Measurements from ENCODE around the gene CMIP.

CMIP gene

DNA sequence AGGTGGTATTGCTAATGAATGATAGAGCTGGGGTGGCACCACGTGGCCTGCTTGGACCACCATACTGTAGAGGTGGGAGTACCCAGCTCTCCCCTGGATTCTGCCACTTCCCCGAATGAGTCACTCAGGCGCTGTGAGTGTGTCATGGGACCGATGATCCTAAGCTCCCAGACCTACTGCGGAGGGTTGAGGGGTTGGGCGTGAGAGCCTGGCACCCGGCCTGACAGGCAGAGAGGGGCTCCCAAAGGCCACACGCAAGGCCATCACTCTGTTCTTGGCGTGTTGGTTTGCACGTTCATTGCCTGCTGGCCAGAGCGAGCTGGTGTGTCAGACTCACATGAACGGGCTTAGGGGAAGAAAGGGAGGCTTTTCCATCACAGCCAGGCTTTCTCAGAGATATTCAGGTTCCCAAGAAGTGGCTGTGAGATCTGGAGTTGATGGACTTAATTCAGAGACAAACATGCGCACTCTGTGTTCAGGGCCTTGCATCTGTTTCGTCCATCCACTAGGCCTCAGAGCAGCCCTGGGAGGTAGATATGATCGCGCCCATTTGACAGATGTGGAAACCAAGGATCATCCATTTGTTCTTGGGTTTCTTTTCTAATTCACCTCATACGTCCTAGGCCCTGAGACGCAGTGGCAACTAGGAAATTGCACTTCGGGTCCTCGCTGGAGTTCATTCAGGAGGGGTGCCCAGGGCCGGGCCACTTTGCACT is 41.4 kb downstream of the CMIP start:
- H3K4me2 ChIP-seq (ENCODE audit: low read depth, low read length, poor library complexity, severe bottlenecking): no peak overlapping the region
- no peaks in the 10 kb centered on the region; the same call in 1 of the 2 replicates for H4K20me1 ChIP-seq (ENCODE audit: low read depth, low read length)
- peaks cover 7% of the 10 kb centered on the region for H3F3A ChIP-seq (ENCODE audit: insufficient read depth)
- no peak overlapping the region for H2AFZ ChIP-seq (ENCODE audit: low read depth, low read length, severe bottlenecking)
- no peaks in the 10 kb centered on the region for H3K9me3 ChIP-seq (ENCODE audit: insufficient read depth, low read length)
- H3K36me3 ChIP-seq (ENCODE audit: low read length): no peaks in the 10 kb centered on the region
- H3K9me2 ChIP-seq (replicated peaks; ENCODE audit: insufficient read depth, low read length): no peaks in the 10 kb centered on the region
- no peaks in the 10 kb centered on the region for H3K27me3 ChIP-seq (ENCODE audit: low read length)
- TF ChIP-seq CTCF (IDR thresholded peaks at IDR 0.05; ENCODE audit: insufficient read depth, low read length, poor library complexity, severe bottlenecking) (no peak), EZH2phosphoT487 (conservative IDR thresholded peaks at IDR 0.05; ENCODE audit: low read length) (no peak)
- H3K79me2 ChIP-seq (ENCODE audit: insufficient read depth, low read length): peaks cover 63% of the 10 kb centered on the region
- H3K4me3 ChIP-seq (ENCODE audit: insufficient read depth, low read length, poor library complexity, severe bottlenecking): no peak overlapping the region
- no peak overlapping the region for H3K9ac ChIP-seq (ENCODE audit: low read length)
- no peak overlapping the region for H3K27ac ChIP-seq (ENCODE audit: low read depth, low read length)

DNA sequence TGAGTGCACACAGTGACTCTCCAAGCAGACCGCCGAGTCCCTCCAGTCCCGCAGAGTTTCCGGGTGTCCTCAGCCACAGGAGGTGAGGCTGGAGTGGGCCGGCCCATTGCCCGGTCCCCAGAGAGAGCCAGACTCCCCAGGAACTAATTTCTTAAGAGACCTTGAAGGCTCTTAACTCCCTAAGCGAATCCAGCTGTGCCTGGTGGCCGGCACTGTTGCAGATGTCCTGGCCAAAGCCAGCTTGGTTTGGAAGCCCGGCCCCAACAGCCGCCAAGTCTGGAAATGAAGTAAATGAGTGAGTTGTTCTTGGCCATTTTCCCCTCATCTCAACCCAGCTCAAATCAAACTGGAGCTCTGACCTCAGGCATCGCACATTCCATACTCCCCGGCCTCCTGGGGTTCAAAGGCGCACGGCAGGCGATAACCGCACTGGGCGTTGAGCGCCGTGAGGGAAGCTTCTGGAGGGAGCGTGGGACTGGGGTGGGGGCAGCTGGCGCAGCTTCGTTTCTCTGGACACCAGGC is 42.0 kb downstream of the CMIP start:
- Histone ChIP-seq H3K79me2 (ENCODE audit: insufficient read depth, low read length) (peaks cover 65% of the 10 kb centered on the region), H3K9me2 (replicated peaks; ENCODE audit: insufficient read depth, low read length) (no peaks in the 10 kb centered on the region), H3K9me3 (ENCODE audit: insufficient read depth, low read length) (no peaks in the 10 kb centered on the region), H3K27me3 (ENCODE audit: low read length) (no peaks in the 10 kb centered on the region), H3K36me3 (ENCODE audit: low read length) (no peaks in the 10 kb centered on the region), H3K27ac (ENCODE audit: low read depth, low read length) (no peak overlapping the region), H3K4me3 (ENCODE audit: insufficient read depth, low read length, poor library complexity, severe bottlenecking) (no peak overlapping the region), H3K9ac (ENCODE audit: low read length) (no peak overlapping the region), H2AFZ (ENCODE audit: low read depth, low read length, severe bottlenecking) (no peak overlapping the region), H3K4me2 (ENCODE audit: low read depth, low read length, poor library complexity, severe bottlenecking) (no peak overlapping the region), H4K20me1 (ENCODE audit: low read depth, low read length) (no peaks in the 10 kb centered on the region; the same call in 1 of the 2 replicates), H3F3A (ENCODE audit: insufficient read depth) (peaks cover 4% of the 10 kb centered on the region; the same call in 1 of the 2 replicates)
- no peak for TF ChIP-seq EZH2phosphoT487 (conservative IDR thresholded peaks at IDR 0.05; ENCODE audit: low read length)
- no peak for TF ChIP-seq CTCF (IDR thresholded peaks at IDR 0.05; ENCODE audit: insufficient read depth, low read length, poor library complexity, severe bottlenecking)

DNA sequence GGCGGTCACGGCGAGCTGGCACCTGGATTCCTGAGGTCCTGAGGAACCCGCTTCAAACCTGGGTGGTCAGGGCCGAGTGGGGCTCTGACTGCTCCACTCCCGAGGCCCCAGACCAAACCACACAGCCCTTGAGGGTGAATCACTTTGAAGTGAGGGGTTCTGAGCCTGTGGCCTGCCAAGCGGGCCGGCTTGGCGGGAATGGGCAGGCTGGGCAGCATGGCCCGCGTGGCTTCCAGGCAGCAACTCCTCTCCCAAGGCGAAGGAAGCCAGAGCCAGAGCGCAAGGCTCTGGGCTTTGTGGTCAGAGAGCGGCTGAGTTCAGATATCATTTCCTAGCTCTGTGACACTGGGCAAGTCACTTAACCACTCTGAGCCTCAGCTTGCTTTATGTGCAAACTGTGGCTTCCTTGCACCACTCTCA is 42.7 kb downstream of the CMIP start:
- no peak overlapping the region for H3K9ac ChIP-seq (ENCODE audit: low read length)
- no peaks in the 10 kb centered on the region for H3K9me3 ChIP-seq (ENCODE audit: insufficient read depth, low read length)
- H3K36me3 ChIP-seq (ENCODE audit: low read length): no peaks in the 10 kb centered on the region
- no peak overlapping the region for H3K27ac ChIP-seq (ENCODE audit: low read depth, low read length)
- no peaks in the 10 kb centered on the region for H3K9me2 ChIP-seq (replicated peaks; ENCODE audit: insufficient read depth, low read length)
- no peak overlapping the region for H3K4me2 ChIP-seq (ENCODE audit: low read depth, low read length, poor library complexity, severe bottlenecking)
- no peak overlapping the region for H2AFZ ChIP-seq (ENCODE audit: low read depth, low read length, severe bottlenecking)
- no peaks in the 10 kb centered on the region; the same call in 1 of the 2 replicates for H4K20me1 ChIP-seq (ENCODE audit: low read depth, low read length)
- TF ChIP-seq CTCF (IDR thresholded peaks at IDR 0.05; ENCODE audit: insufficient read depth, low read length, poor library complexity, severe bottlenecking): no peak
- no peak for TF ChIP-seq EZH2phosphoT487 (conservative IDR thresholded peaks at IDR 0.05; ENCODE audit: low read length)
- H3K79me2 ChIP-seq (ENCODE audit: insufficient read depth, low read length): peaks cover 65% of the 10 kb centered on the region
- H3K27me3 ChIP-seq (ENCODE audit: low read length): no peaks in the 10 kb centered on the region
- peaks cover 4% of the 10 kb centered on the region; the same call in 1 of the 2 replicates for H3F3A ChIP-seq (ENCODE audit: insufficient read depth)
- no peak overlapping the region for H3K4me3 ChIP-seq (ENCODE audit: insufficient read depth, low read length, poor library complexity, severe bottlenecking)
